Fibroblast of mammary gland (primary cell): Measurements from ENCODE around the gene ENO2.

ENCODE experiments used
- DNase-seq: peaks from one replicate; pipeline ENCODE4 v3.0.0-alpha.2; 2010; ENCODE audit warnings: low read depth
- H3K4me3 ChIP-seq: 2 replicates; pipeline ENCODE4 v1.5.1; 2011; ENCODE audit warnings: low read depth, mild to moderate bottlenecking, low read length, moderate library complexity; ENCODE audit not compliant: control insufficient read depth
- TF ChIP-seq, protein P1 (sequence below): conservative IDR thresholded peaks from 2 replicates; pipeline ENCODE4 v1.5.1; 2011; ENCODE audit warnings: low read depth, low read length, inconsistent platforms; ENCODE audit not compliant: control insufficient read depth, insufficient read depth

ENO2 gene

DNA sequence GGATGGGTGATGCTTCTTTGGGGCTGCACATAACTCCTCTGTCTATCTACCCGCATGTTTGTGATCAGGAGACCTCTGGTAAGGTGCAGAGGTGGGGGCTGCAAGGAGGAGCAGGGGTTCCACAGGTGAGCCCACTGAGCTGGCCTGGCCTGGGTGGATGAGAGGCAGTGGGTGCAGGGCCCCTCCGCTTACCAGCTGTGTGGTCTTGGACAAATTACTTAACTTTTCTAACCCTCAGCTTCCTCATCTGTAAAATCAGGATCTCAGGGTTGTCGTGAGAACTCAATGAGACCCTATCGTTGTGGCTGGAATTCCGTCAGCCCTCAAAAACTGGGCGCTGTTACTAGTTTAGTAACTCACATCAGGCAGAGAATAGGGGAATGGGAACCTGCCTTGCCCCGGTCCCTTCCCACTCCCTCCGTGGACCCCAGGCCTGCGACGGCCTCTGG lies 44.3 kb downstream of the ENO2 start:
- no peak for DNase-seq
- TF ChIP-seq, protein P1, sequence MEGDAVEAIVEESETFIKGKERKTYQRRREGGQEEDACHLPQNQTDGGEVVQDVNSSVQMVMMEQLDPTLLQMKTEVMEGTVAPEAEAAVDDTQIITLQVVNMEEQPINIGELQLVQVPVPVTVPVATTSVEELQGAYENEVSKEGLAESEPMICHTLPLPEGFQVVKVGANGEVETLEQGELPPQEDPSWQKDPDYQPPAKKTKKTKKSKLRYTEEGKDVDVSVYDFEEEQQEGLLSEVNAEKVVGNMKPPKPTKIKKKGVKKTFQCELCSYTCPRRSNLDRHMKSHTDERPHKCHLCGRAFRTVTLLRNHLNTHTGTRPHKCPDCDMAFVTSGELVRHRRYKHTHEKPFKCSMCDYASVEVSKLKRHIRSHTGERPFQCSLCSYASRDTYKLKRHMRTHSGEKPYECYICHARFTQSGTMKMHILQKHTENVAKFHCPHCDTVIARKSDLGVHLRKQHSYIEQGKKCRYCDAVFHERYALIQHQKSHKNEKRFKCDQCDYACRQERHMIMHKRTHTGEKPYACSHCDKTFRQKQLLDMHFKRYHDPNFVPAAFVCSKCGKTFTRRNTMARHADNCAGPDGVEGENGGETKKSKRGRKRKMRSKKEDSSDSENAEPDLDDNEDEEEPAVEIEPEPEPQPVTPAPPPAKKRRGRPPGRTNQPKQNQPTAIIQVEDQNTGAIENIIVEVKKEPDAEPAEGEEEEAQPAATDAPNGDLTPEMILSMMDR = no peak
- no peak overlapping the region for H3K4me3 ChIP-seq

DNA sequence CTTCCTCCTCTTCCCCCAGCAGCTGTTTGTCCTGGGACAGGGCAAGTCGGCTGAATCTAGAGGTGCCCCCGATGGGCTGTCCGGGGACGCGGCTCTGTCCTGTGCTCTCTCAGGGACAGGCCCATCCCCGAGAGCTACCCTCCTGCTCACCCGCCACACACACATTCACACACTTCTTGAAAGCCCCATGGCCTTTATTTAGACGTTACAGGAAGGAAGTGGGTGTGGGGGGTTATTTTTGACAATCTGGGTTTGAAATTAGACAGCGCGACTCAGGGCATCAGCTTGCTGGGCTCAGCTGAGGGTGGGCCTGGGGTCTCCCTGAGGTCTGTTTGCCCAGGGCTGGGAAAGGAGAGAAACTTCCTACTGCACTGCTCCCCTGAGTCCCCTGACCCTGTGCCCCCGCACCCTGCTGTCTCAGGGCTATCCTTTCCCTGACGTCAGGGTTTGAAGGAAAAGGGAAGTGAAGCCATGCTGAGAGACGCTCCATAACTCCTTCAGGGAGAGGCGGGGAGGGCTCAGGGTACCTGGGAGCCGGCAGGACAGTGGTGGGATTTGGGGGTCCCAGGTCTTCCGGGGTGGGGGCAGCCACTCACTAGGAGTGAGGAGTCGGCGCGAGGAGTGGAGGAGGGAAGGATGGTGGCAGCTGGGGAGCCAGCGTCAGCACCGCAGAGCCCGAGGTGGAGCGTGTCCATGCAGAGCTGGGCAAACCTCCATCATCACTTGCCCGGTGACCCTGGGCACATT lies 44.9 kb downstream of the ENO2 start:
- TF ChIP-seq, protein P1 = no peak
- no peak overlapping the region for H3K4me3 ChIP-seq
- no peak for DNase-seq

DNA sequence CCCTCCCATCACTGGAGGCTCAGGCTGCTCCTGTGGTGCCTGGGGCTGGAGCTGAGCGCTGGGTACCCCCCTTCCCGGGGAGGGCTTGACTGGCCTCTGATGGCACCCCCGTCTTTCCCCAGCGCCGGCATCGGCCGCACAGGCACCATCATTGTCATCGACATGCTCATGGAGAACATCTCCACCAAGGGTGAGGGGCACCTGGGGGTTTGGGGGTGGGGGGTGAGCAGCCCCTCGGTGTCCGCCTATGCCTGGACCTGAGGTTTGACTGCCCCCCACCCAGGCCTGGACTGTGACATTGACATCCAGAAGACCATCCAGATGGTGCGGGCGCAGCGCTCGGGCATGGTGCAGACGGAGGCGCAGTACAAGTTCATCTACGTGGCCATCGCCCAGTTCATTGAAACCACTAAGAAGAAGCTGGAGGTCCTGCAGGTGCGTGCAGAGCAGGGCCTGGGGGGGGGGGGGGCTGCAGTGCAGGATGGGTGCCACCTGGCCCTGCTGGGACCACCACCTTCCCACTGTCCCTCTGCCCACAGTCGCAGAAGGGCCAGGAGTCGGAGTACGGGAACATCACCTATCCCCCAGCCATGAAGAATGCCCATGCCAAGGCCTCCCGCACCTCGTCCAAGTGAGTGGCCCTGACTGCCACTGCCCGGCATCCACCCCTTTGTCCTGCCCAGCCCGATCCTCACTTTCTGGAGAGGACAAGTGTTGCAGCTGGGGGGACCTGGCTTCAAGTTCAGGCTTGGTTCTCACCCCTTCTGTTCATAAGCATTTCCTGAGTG lies 45.6 kb downstream of the ENO2 start:
- DNase-seq = no peak
- TF ChIP-seq, protein P1 = no peak
- no peak overlapping the region for H3K4me3 ChIP-seq

DNA sequence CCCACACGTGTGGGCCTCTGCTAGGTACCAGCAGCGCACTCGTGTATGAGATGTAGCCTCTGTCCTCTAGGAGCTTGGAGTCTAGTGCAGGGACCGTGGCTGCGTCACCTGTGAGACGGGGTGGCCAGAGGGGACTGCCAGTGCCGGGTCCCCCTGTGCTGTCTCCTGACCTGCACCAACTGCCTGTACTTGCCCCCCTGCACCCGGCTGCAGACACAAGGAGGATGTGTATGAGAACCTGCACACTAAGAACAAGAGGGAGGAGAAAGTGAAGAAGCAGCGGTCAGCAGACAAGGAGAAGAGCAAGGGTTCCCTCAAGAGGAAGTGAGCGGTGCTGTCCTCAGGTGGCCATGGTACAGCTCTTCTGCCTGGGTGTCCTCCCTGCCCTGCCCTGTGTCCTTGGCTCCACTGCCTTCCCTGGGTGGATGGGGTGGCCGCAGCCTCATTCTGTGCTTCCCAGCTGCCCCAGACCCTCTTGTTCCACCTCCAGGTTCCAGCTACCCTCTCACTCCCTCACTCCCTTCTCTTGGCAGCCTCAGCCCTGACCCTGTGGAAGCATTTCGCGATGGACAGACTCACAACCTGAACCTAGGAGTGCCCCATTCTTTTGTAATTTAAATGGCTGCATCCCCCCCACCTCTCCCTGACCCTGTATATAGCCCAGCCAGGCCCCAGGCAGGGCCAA lies 46.4 kb downstream of the ENO2 start:
- DNase-seq = peak; percentile 44
- H3K4me3 ChIP-seq = no peak overlapping the region
- TF ChIP-seq, protein P1 = peak; percentile 16

DNA sequence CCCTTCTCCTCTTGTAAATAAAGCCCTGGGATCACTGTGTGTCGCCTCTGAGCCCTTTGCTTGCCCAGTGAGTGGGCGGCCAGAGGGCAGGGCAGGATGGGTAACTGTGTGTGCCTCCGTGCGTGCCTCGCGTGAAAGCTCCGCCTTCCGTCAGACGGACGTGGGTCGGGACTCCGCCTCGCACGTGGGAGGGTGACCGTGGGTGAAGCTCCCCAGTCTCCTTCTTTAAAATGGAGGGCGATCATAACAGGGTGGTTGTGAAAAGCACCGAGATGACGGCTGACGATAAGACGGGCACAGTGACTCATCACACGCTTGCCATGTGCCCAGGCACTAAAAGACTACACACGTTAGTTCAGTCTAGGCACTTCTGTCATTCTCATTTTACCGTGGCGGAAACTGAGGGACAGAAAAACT lies 46.9 kb downstream of the ENO2 start:
- peak; percentile 78 for DNase-seq
- no peak overlapping the region for H3K4me3 ChIP-seq
- TF ChIP-seq, protein P1 = no peak

DNA sequence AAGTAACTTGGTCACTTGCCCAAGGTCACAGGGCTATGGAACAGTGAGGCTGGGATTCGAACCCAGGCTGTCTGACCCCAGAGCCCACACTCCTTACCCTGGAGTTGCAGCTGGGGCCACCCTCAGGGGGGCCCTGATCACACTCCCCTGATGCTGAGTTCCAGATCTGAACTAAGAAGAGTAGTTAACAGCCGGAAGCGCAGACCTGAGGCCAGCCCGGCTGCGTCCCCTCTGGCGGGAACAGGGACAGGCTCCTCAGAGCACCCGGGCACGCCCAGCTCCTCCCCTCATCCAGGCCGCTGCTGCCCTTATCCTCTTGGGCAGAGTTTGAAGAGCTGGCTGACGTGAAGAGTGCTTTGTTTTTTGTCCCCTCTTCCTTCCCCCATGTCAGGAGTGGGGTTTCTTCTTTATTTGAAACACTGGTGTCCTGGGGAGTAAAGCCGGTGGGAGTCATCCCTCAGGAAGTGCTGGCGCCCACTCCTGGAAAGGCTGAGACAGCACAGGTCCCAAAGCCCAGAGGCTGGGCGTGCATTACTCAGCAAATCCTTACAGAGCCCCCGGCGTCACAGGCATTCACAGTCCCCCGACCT lies 47.4 kb downstream of the ENO2 start:
- H3K4me3 ChIP-seq = peak overlapping the region; percentile 21
- peak; percentile 77 for DNase-seq
- TF ChIP-seq, protein P1 = peak; percentile 51
